SK-N-SH treated with all-trans-retinoic acid at 6 μM for 48 hours (cell line): ENCODE measurements around the gene RPL35.
A peak's percentile ranks its signal among the peaks of the same experiment; 100 is the strongest.

Source experiments
- ATAC-seq: fragments of 200-7000 bp; cut with Tn5 transposase; 3 replicates; pipeline ENCODE4 v1.9.1; 2020; ENCODE audit warnings: mild to moderate bottlenecking, moderate library complexity
- BACH2 ChIP-seq: fragments of 250-450 bp; sonication (Bioruptor Pico); IDR thresholded peaks from 2 replicates; pipeline ENCODE4 v1.9.0; 2021; ENCODE audit warnings: mild to moderate bottlenecking, borderline replicate concordance
- CSDC2 ChIP-seq: fragments of 250-450 bp; sonication (Bioruptor Pico); IDR thresholded peaks from 2 replicates; pipeline ENCODE4 v1.5.0; 2020; ENCODE audit warnings: mild to moderate bottlenecking, moderate library complexity
- ESRRG ChIP-seq: fragments of 250-450 bp; sonication (Bioruptor Pico); IDR thresholded peaks from 2 replicates; pipeline ENCODE4 v1.6.1; 2021; ENCODE audit warnings: mild to moderate bottlenecking
- GLIS3 ChIP-seq: fragments of 250-450 bp; sonication (Bioruptor Pico); IDR thresholded peaks from 2 replicates; pipeline ENCODE4 v1.5.0; 2020; ENCODE audit warnings: mild to moderate bottlenecking, moderate library complexity
- ISL1 ChIP-seq: fragments of 250-450 bp; sonication (Bioruptor Pico); IDR thresholded peaks from 2 replicates; pipeline ENCODE4 v2.1.2; 2022; ENCODE audit warnings: mild to moderate bottlenecking, moderate library complexity
- OSR1 ChIP-seq: fragments of 250-450 bp; sonication (Bioruptor Pico); IDR thresholded peaks from 2 replicates; pipeline ENCODE4 v1.8.0; 2022; ENCODE audit warnings: moderate library complexity, mild to moderate bottlenecking, inconsistent platforms
- PPARA ChIP-seq: fragments of 250-450 bp; sonication (Bioruptor Pico); IDR thresholded peaks from 2 replicates; pipeline ENCODE4 v1.5.0; 2020; ENCODE audit warnings: mild to moderate bottlenecking, borderline replicate concordance
- RARB ChIP-seq: fragments of 250-450 bp; sonication (Bioruptor Pico); IDR thresholded peaks from 2 replicates; pipeline ENCODE4 v1.8.0; 2021; ENCODE audit warnings: mild to moderate bottlenecking, moderate library complexity
- SNAI2 ChIP-seq: fragments of 250-450 bp; sonication (Bioruptor Pico); IDR thresholded peaks from 2 replicates; pipeline ENCODE4 v1.5.0; 2020; ENCODE audit warnings: mild to moderate bottlenecking, moderate library complexity
- TCF4 ChIP-seq: fragments of 250-450 bp; sonication (Bioruptor Pico); IDR thresholded peaks from 2 replicates; pipeline ENCODE4 v1.8.0; 2021; ENCODE audit warnings: mild to moderate bottlenecking, moderate library complexity, borderline replicate concordance
- ZC3H10 ChIP-seq: fragments of 250-450 bp; sonication (Bioruptor Pico); IDR thresholded peaks from 2 replicates; pipeline ENCODE4 v1.5.1; 2021; ENCODE audit warnings: mild to moderate bottlenecking, moderate library complexity
- ZFP3 ChIP-seq: fragments of 250-450 bp; sonication (Bioruptor Pico); IDR thresholded peaks from 2 replicates; pipeline ENCODE4 v1.5.0; 2020; ENCODE audit warnings: mild to moderate bottlenecking, moderate library complexity
- ZFP30 ChIP-seq: fragments of 450-650 bp; formaldehyde crosslinking; IDR thresholded peaks from 2 replicates; pipeline ENCODE4 v1.5.0; 2022; ENCODE audit warnings: mild to moderate bottlenecking, moderate library complexity
- ZNF565 ChIP-seq: fragments of 450-650 bp; formaldehyde crosslinking; conservative IDR thresholded peaks from 2 replicates; pipeline ENCODE4 v1.5.0; 2020; ENCODE audit warnings: low read depth, mild to moderate bottlenecking, moderate library complexity
- ZNF70 ChIP-seq: fragments of 450-650 bp; formaldehyde crosslinking; IDR thresholded peaks from 2 replicates; pipeline ENCODE4 v1.5.0; 2020; ENCODE audit warnings: mild to moderate bottlenecking, moderate library complexity
- ZNF8 ChIP-seq: fragments of 450-650 bp; formaldehyde crosslinking; IDR thresholded peaks from 2 replicates; pipeline ENCODE4 v1.5.0; 2020; ENCODE audit warnings: mild to moderate bottlenecking, moderate library complexity
- TF ChIP-seq, protein P1 (sequence below): fragments of 250-450 bp; sonication (Bioruptor Pico); IDR thresholded peaks from 2 replicates; pipeline ENCODE4 v1.8.0; 2021; ENCODE audit warnings: low read depth, mild to moderate bottlenecking, moderate library complexity, borderline replicate concordance
- TF ChIP-seq, protein P2 (sequence below): fragments of 250-450 bp; sonication (Bioruptor Pico); IDR thresholded peaks from 2 replicates; pipeline ENCODE4 v1.5.0; 2020; ENCODE audit warnings: mild to moderate bottlenecking, moderate library complexity
- TF ChIP-seq, protein P3 (sequence below): fragments of 250-450 bp; sonication (Bioruptor Pico); IDR thresholded peaks from 2 replicates; pipeline ENCODE4 v1.8.0; 2020; ENCODE audit warnings: mild to moderate bottlenecking, moderate library complexity, borderline replicate concordance
- TF ChIP-seq, protein P4 (sequence below): fragments of 250-450 bp; sonication (Bioruptor Pico); IDR thresholded peaks from 2 replicates; pipeline ENCODE4 v1.5.1; 2021; ENCODE audit warnings: mild to moderate bottlenecking, moderate library complexity
- TF ChIP-seq, protein P5 (sequence below): fragments of 250-450 bp; sonication (Bioruptor Pico); IDR thresholded peaks from 2 replicates; pipeline ENCODE4 v1.5.1; 2020; ENCODE audit warnings: low read depth, mild to moderate bottlenecking, moderate library complexity

The RPL35 gene

GRCh38 chr9:124855944-124856765 is 5.6 kb downstream of the RPL35 start:
- TF ChIP-seq OSR1 (CRISPR knock-in tag) (no peak), RARB (CRISPR knock-in tag) (no peak), ZC3H10 (CRISPR knock-in tag) (no peak), PPARA (no peak), GLIS3 (CRISPR knock-in tag) (no peak), ZNF8 (CRISPR knock-in tag) (no peak), ISL1 (no peak), ZFP30 (CRISPR knock-in tag) (no peak), ZFP3 (no peak), SNAI2 (CRISPR knock-in tag) (no peak), ZNF565 (CRISPR knock-in tag) (no peak), TCF4 (no peak), ESRRG (CRISPR knock-in tag) (no peak), CSDC2 (no peak), BACH2 (CRISPR knock-in tag) (no peak)
- TF ChIP-seq, protein P1, sequence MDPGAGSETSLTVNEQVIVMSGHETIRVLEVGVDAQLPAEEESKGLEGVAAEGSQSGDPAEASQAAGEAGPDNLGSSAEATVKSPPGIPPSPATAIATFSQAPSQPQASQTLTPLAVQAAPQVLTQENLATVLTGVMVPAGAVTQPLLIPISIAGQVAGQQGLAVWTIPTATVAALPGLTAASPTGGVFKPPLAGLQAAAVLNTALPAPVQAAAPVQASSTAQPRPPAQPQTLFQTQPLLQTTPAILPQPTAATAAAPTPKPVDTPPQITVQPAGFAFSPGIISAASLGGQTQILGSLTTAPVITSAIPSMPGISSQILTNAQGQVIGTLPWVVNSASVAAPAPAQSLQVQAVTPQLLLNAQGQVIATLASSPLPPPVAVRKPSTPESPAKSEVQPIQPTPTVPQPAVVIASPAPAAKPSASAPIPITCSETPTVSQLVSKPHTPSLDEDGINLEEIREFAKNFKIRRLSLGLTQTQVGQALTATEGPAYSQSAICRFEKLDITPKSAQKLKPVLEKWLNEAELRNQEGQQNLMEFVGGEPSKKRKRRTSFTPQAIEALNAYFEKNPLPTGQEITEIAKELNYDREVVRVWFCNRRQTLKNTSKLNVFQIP (CRISPR knock-in tag): no peak
- TF ChIP-seq, protein P2, sequence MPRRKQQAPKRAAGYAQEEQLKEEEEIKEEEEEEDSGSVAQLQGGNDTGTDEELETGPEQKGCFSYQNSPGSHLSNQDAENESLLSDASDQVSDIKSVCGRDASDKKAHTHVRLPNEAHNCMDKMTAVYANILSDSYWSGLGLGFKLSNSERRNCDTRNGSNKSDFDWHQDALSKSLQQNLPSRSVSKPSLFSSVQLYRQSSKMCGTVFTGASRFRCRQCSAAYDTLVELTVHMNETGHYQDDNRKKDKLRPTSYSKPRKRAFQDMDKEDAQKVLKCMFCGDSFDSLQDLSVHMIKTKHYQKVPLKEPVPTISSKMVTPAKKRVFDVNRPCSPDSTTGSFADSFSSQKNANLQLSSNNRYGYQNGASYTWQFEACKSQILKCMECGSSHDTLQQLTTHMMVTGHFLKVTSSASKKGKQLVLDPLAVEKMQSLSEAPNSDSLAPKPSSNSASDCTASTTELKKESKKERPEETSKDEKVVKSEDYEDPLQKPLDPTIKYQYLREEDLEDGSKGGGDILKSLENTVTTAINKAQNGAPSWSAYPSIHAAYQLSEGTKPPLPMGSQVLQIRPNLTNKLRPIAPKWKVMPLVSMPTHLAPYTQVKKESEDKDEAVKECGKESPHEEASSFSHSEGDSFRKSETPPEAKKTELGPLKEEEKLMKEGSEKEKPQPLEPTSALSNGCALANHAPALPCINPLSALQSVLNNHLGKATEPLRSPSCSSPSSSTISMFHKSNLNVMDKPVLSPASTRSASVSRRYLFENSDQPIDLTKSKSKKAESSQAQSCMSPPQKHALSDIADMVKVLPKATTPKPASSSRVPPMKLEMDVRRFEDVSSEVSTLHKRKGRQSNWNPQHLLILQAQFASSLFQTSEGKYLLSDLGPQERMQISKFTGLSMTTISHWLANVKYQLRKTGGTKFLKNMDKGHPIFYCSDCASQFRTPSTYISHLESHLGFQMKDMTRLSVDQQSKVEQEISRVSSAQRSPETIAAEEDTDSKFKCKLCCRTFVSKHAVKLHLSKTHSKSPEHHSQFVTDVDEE (CRISPR knock-in tag): no peak
- TF ChIP-seq, protein P3, sequence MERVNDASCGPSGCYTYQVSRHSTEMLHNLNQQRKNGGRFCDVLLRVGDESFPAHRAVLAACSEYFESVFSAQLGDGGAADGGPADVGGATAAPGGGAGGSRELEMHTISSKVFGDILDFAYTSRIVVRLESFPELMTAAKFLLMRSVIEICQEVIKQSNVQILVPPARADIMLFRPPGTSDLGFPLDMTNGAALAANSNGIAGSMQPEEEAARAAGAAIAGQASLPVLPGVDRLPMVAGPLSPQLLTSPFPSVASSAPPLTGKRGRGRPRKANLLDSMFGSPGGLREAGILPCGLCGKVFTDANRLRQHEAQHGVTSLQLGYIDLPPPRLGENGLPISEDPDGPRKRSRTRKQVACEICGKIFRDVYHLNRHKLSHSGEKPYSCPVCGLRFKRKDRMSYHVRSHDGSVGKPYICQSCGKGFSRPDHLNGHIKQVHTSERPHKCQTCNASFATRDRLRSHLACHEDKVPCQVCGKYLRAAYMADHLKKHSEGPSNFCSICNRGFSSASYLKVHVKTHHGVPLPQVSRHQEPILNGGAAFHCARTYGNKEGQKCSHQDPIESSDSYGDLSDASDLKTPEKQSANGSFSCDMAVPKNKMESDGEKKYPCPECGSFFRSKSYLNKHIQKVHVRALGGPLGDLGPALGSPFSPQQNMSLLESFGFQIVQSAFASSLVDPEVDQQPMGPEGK (CRISPR knock-in tag): no peak
- TF ChIP-seq, protein P4, sequence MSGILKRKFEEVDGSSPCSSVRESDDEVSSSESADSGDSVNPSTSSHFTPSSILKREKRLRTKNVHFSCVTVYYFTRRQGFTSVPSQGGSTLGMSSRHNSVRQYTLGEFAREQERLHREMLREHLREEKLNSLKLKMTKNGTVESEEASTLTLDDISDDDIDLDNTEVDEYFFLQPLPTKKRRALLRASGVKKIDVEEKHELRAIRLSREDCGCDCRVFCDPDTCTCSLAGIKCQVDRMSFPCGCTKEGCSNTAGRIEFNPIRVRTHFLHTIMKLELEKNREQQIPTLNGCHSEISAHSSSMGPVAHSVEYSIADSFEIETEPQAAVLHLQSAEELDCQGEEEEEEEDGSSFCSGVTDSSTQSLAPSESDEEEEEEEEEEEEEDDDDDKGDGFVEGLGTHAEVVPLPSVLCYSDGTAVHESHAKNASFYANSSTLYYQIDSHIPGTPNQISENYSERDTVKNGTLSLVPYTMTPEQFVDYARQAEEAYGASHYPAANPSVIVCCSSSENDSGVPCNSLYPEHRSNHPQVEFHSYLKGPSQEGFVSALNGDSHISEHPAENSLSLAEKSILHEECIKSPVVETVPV (CRISPR knock-in tag): no peak
- TF ChIP-seq, protein P5, sequence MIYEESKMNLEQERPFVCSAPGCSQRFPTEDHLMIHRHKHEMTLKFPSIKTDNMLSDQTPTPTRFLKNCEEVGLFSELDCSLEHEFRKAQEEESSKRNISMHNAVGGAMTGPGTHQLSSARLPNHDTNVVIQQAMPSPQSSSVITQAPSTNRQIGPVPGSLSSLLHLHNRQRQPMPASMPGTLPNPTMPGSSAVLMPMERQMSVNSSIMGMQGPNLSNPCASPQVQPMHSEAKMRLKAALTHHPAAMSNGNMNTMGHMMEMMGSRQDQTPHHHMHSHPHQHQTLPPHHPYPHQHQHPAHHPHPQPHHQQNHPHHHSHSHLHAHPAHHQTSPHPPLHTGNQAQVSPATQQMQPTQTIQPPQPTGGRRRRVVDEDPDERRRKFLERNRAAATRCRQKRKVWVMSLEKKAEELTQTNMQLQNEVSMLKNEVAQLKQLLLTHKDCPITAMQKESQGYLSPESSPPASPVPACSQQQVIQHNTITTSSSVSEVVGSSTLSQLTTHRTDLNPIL (CRISPR knock-in tag): no peak
- ATAC-seq: peak; percentile 62

DNA sequence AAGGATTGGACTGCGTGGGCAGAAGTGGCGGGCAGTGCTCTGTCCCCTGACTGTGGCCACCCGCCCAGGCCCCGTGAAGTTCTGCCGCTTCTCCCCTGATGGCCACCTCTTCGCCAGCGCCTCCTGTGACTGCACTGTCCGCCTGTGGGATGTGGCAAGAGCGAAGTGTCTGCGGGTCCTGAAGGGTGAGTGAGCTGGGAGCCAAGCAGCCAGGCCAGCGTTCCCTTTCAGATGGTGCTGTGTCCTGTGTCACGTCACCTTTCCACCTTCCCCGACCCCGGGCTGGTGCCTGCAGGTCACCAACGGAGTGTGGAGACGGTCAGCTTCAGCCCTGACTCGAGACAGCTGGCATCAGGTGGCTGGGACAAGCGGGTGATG is 6.2 kb downstream of the RPL35 start:
- peak; percentile 1 for ATAC-seq
- TF ChIP-seq PPARA (no peak), ZNF70 (CRISPR knock-in tag) (no peak), ZC3H10 (CRISPR knock-in tag) (no peak), OSR1 (CRISPR knock-in tag) (no peak), ISL1 (no peak), SNAI2 (CRISPR knock-in tag) (no peak), ZNF565 (CRISPR knock-in tag) (no peak), ZFP30 (CRISPR knock-in tag) (no peak), ESRRG (CRISPR knock-in tag) (no peak), TCF4 (no peak)
- TF ChIP-seq, protein P4 (CRISPR knock-in tag): no peak
- TF ChIP-seq, protein P3 (CRISPR knock-in tag): no peak
